H1 (cell line): ENCODE measurements around the gene TIGD6.

ENCODE experiments used
- CEBPB ChIP-seq: IDR thresholded peaks from 2 replicates; pipeline ENCODE4 v1.6.1; 2012; ENCODE audit warnings: low read depth, low read length
- EP300 ChIP-seq, 2 experiments: IDR thresholded peaks; 1 replicate in 1 of 2; 2 replicates in 1 of 2; pipeline ENCODE4 v1.6.1; 2011 to 2012; ENCODE audit warnings: low read depth in 2 of 2, low read length in 2 of 2, mild to moderate bottlenecking in 2 of 2, borderline replicate concordance in 1 of 2, inconsistent platforms in 1 of 2, moderate library complexity in 1 of 2
- EZH2 ChIP-seq: fragments of 200-600 bp; sonication (generic); IDR thresholded peaks from 2 replicates; pipeline ENCODE4 v1.7.1; 2012; ENCODE audit warnings: low read depth, mild to moderate bottlenecking, moderate library complexity, low read length, inconsistent platforms; ENCODE audit not compliant: severe bottlenecking
- FOSL1 ChIP-seq: IDR thresholded peaks from 2 replicates; pipeline ENCODE4 v1.6.1; 2011; ENCODE audit warnings: mild to moderate bottlenecking, low read depth, low read length, moderate library complexity; ENCODE audit not compliant: insufficient read depth
- MAFK ChIP-seq: IDR thresholded peaks from 2 replicates; pipeline ENCODE4 v1.6.1; 2012; ENCODE audit warnings: low read depth, mild to moderate bottlenecking, improper control_type of control experiment, low read length
- NANOG ChIP-seq: IDR thresholded peaks from 2 replicates; pipeline ENCODE4 v1.6.1; 2011; ENCODE audit warnings: low read length, low read depth, mild to moderate bottlenecking, inconsistent platforms; ENCODE audit not compliant: insufficient read depth, poor library complexity, severe bottlenecking
- PHF8 ChIP-seq: fragments of 200-600 bp; sonication (generic); conservative IDR thresholded peaks from 2 replicates; pipeline ENCODE4 v1.7.1; 2012; ENCODE audit warnings: low read depth, mild to moderate bottlenecking, inconsistent platforms, low read length, moderate library complexity
- POLR2A ChIP-seq, 2 experiments: IDR thresholded peaks; 1 replicate in 1 of 2; 2 replicates in 1 of 2; pipeline ENCODE4 v1.6.1; 2011; ENCODE audit warnings: low read depth in 2 of 2, low read length in 2 of 2, mild to moderate bottlenecking in 2 of 2; ENCODE audit errors: control extremely low read depth in 1 of 2
- RBBP5 ChIP-seq: IDR thresholded peaks from 2 replicates; pipeline ENCODE4 v1.7.1; 2012; ENCODE audit warnings: low read depth, mild to moderate bottlenecking, inconsistent platforms, low read length, moderate library complexity, borderline replicate concordance
- RNF2 ChIP-seq: fragments of 200-900, 300-1000 bp; sonication (generic); IDR thresholded peaks from 2 replicates; pipeline ENCODE4 v1.7.1; 2016; ENCODE audit warnings: borderline replicate concordance, low read depth, mild to moderate bottlenecking, antibody characterized with exemption, low read length; ENCODE audit not compliant: poor library complexity, severe bottlenecking; ENCODE audit errors: missing control alignments
- SIRT6 ChIP-seq: IDR thresholded peaks from one replicate; pipeline ENCODE4 v1.7.1; 2012; ENCODE audit warnings: low read length, inconsistent platforms
- TF ChIP-seq, protein P1 (sequence below), 3 experiments: IDR thresholded peaks; 1 replicate in 2 of 3; 2 replicates in 1 of 3; pipeline versions ENCODE4 v1.5.1 to v1.6.1; 2011; ENCODE audit warnings: low read length in 3 of 3, mild to moderate bottlenecking in 3 of 3, inconsistent platforms in 2 of 3, low read depth in 1 of 3, moderate library complexity in 1 of 3; ENCODE audit not compliant: insufficient read depth in 1 of 3; ENCODE audit errors: control extremely low read depth in 1 of 3

GRCh38 chr5:149969181-149969930 is 31.1 kb downstream of the TIGD6 start:
- TF ChIP-seq, protein P1, sequence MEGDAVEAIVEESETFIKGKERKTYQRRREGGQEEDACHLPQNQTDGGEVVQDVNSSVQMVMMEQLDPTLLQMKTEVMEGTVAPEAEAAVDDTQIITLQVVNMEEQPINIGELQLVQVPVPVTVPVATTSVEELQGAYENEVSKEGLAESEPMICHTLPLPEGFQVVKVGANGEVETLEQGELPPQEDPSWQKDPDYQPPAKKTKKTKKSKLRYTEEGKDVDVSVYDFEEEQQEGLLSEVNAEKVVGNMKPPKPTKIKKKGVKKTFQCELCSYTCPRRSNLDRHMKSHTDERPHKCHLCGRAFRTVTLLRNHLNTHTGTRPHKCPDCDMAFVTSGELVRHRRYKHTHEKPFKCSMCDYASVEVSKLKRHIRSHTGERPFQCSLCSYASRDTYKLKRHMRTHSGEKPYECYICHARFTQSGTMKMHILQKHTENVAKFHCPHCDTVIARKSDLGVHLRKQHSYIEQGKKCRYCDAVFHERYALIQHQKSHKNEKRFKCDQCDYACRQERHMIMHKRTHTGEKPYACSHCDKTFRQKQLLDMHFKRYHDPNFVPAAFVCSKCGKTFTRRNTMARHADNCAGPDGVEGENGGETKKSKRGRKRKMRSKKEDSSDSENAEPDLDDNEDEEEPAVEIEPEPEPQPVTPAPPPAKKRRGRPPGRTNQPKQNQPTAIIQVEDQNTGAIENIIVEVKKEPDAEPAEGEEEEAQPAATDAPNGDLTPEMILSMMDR (IDR thresholded peaks at IDR 0.05; ENCODE audit: control extremely low read depth in 1 of 3, insufficient read depth in 1 of 3, low read depth in 1 of 3, low read length in 3 of 3): no peak
- no peak for TF ChIP-seq RNF2
- no peak for TF ChIP-seq SIRT6
- no peak for TF ChIP-seq MAFK
- no peak for TF ChIP-seq POLR2A (IDR thresholded peaks at IDR 0.05; ENCODE audit: control extremely low read depth in 1 of 2, low read depth in 2 of 2, low read length in 2 of 2)
- TF ChIP-seq PHF8: no peak
- TF ChIP-seq CEBPB: no peak
- no peak for TF ChIP-seq RBBP5
- no peak for TF ChIP-seq EP300 (IDR thresholded peaks at IDR 0.05; ENCODE audit: borderline replicate concordance in 1 of 2, low read depth in 2 of 2, low read length in 2 of 2)
- TF ChIP-seq NANOG: no peak
- TF ChIP-seq EZH2: no peak
- TF ChIP-seq FOSL1: no peak
